Right ventricle myocardium inferior (tissue), 1 donor: ENCODE data around the gene OR2T10. TPM values are rescaled to one million over a fixed set of nuclear protein-coding genes. Genes with fewer than 3 reads are reported as not detected.

ENCODE experiments used
- total RNA-seq: library from RNA; stranded (reverse); fragmentation: NEBNext Ultra II Directional; extraction: Animal tissue kit (Norgen Biotek cat#: 25700); gene quantifications from one replicate; pipeline ENCODE4 v1.2.1, GENCODE V29; 2021
- donor health status: DM: no; HTN: yes; CAD: no; lungs with severe emphysema.

The OR2T10 gene
- total RNA-seq, 1 donor from 2014 or later: not detected

Other genes starting within 250 kb of the OR2T10 start
- gene OR14C36, start 248.9 kb downstream of the OR2T10 start, total RNA-seq: not detected
- not detected for gene OR2T4, start 236.0 kb downstream of the OR2T10 start, total RNA-seq
- not detected for gene OR2T6, start 222.0 kb downstream of the OR2T10 start, total RNA-seq
- gene OR2T1, start 194.7 kb downstream of the OR2T10 start, total RNA-seq: not detected
- gene OR2T2, start 152.1 kb downstream of the OR2T10 start, total RNA-seq: not detected
- not detected for gene OR2T3, start 124.3 kb downstream of the OR2T10 start, total RNA-seq
- gene OR2T5, start 109.1 kb downstream of the OR2T10 start, total RNA-seq: not detected
- not detected for gene OR2G6, start 89.6 kb downstream of the OR2T10 start, total RNA-seq
- not detected for gene OR2T29, start 34.9 kb downstream of the OR2T10 start, total RNA-seq
- gene OR2T34, start 22.9 kb downstream of the OR2T10 start, total RNA-seq: not detected
- not detected for gene OR2T11, start 37.4 kb upstream of the OR2T10 start, total RNA-seq
- gene OR2T35, start 47.6 kb upstream of the OR2T10 start, total RNA-seq: not detected
- not detected for gene OR2T27, start 57.8 kb upstream of the OR2T10 start, total RNA-seq
- gene OR14I1, start 105.1 kb upstream of the OR2T10 start, total RNA-seq: not detected
- gene LYPD8, start 158.1 kb upstream of the OR2T10 start, total RNA-seq: not detected
- gene SH3BP5L, start 228.2 kb upstream of the OR2T10 start, total RNA-seq: 22.2 TPM
- 40.3 TPM for gene ZNF672, start 240.5 kb upstream of the OR2T10 start, total RNA-seq